Cardiac fibroblast (primary cell): ENCODE measurements around the gene KIRREL3.

Experiments used
- DNase-seq, 2 donors: peaks; one replicate each; pipeline versions ENCODE4 v3.0.0 to v3.0.0-alpha.2; 2010; ENCODE audit warnings: low read depth in 2 of 2
- H3K4me3 ChIP-seq, 2 donors: replicated peaks in 1 of 2; 1 replicate in 1 of 2; 2 replicates in 1 of 2; pipeline ENCODE4 v1.5.1; 2011; ENCODE audit warnings: low read depth in 2 of 2, low read length in 2 of 2, mild to moderate bottlenecking in 2 of 2, moderate library complexity in 1 of 2
- CTCF ChIP-seq: IDR thresholded peaks from one replicate; pipeline ENCODE4 v1.5.1; 2011; ENCODE audit warnings: low read depth, mild to moderate bottlenecking, low read length, inconsistent platforms

KIRREL3 gene

GRCh38 chr11:126695293-126695692 is 305.3 kb downstream of the KIRREL3 start:
- no peak for DNase-seq
- no peak for TF ChIP-seq CTCF
- no peak overlapping the region for H3K4me3 ChIP-seq

- DNase-seq, result no peak
- no peak for TF ChIP-seq CTCF
- no peak overlapping the region for H3K4me3 ChIP-seq
Observed at GRCh38 chr11:126694065-126694625, 306.4 kb downstream of the KIRREL3 start.

GRCh38 chr11:126687477-126687876 is 313.1 kb downstream of the KIRREL3 start:
- no peak for DNase-seq
- no peak for TF ChIP-seq CTCF

GRCh38 chr11:126686938-126687337 is 313.6 kb downstream of the KIRREL3 start:
- no peak for DNase-seq
- TF ChIP-seq CTCF, result no peak
- H3K4me3 ChIP-seq, result no peak overlapping the region

More at GRCh38 chr11:126687477-126687876, 313.1 kb downstream of the KIRREL3 start:
- H3K4me3 ChIP-seq, result no peak overlapping the region

GRCh38 chr11:126683766-126684728 is 316.5 kb downstream of the KIRREL3 start:
- no peak for DNase-seq
- H3K4me3 ChIP-seq, result no peak overlapping the region
- TF ChIP-seq CTCF, result no peak

- no peak overlapping the region for H3K4me3 ChIP-seq
- no peak for DNase-seq
- no peak for TF ChIP-seq CTCF
Observed at GRCh38 chr11:126682590-126682989, 318.0 kb downstream of the KIRREL3 start.
